SKM-1 (cell line): Measurements from ENCODE around the gene PRDM12.

Source experiments
- DNase-seq: peaks from one replicate; lab custom pipeline; 2025; ENCODE audit not compliant: unreplicated experiment; lab: John Stamatoyannopoulos, UW

Gene PRDM12

GRCh38 chr9:130687615-130688014 lies 23.2 kb downstream of the PRDM12 start:
- DNase-seq: no peak

GRCh38 chr9:130688072-130688471 lies 23.7 kb downstream of the PRDM12 start:
- no peak for DNase-seq

DNA sequence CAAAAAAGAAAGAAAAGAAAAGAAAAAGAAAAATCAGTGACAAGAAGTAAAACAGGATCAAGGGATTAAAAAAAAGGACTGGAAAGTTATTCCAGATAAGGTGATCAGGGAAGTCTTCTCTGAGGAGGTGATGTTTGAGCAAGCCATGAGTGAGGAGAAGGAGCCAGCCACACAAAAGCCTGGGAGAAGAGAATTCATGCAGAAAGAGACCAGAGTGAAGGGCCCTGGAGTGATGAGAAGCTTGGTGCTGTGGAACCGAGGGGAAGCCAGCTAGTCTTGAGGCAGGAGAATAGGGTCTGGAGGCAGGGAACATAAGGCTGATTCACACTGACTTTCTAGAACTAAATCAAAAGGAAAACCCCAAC lies 25.2 kb downstream of the PRDM12 start:
- DNase-seq: no peak

- DNase-seq: no peak
These were observed 25.7 kb downstream of the PRDM12 start for GRCh38 chr9:130689937-130690700.

DNA sequence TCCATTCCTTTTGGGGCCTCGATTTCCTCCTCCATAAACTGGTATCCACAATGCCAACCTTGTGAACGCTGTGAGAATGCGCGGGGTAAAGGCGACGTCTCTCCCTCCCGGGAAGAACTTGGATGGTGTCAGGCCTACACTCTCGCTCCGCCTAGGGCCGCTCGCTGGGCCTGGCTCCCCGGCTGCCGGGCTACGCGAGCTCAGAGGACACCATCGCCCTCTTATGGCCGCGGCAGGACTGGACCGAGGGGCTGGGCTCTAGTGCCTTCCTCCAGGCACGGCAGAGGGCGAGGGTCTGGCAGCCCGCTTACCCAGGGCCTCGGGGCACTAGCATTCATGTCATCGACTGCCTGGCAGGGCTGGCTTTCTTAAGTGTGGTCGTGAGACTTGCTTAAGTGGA lies 27.9 kb downstream of the PRDM12 start:
- DNase-seq: no peak

GRCh38 chr9:130693101-130693425 lies 28.7 kb downstream of the PRDM12 start:
- DNase-seq: no peak

DNA sequence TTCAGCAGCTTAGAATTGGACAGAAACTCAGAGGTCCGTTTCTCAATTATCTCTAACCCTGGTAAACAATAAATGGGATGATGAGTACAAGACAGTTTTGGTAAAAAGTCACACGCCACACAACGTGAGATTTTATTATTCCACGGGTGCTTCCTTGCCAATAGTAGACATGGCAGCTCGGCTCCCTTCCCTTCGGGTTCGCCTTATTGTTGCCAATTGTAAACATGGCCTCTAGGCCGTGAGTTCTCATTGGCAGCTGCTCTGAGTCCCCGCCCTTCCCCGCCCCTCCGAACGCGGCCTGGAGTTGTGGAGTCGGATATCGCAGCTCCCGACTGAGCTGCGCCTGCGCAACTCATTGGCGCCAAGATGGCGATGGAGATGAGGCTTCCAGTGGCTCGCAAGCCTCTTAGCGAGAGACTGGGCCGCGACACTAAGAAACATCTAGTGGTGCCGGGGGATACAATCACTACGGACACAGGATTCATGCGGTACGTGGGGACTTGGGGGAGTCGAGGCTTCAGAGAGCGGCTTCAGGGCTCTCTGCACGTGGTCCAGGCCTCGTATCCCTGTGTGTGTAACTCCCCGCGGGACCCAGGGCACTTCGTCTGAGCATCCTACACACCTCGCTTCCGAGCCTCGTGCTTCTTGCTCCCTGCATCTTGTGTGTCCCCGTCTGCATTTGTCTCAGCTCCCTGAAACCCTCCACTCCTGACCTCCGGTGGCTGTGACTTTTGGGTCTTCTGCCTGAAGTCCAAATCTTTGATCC lies 29.2 kb downstream of the PRDM12 start, which contains the start of gene EXOSC2:
Gene EXOSC2 (plus strand): TSS at position 355 of the 766 bp plus-strand sequence. CDS start 12 bp downstream, at position 367.
- peak; percentile 85 for DNase-seq

DNA sequence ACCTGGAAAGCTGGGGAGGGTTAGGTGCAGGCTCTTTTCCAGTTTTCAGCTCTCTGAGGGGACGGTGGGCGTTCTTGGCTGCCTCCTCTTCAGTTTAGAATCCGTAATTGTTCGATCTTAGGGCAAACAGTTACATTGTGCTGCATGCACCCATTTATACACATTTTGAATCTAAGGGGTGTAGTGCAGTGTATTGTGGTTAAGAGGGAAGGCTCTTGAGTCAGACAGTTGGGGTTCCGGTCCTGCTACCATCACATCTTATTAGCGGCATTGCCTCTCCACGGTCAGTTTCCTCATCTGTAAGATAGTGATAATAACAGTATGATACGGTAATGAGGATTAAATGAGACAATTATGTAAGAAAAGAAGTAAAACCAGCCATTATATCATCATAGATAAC lies 29.8 kb downstream of the PRDM12 start:
- no peak for DNase-seq

- DNase-seq: no peak
These were observed 31.8 kb downstream of the PRDM12 start for GRCh38 chr9:130696139-130696650.

GRCh38 chr9:130696996-130697395 lies 32.6 kb downstream of the PRDM12 start:
- no peak for DNase-seq

DNA sequence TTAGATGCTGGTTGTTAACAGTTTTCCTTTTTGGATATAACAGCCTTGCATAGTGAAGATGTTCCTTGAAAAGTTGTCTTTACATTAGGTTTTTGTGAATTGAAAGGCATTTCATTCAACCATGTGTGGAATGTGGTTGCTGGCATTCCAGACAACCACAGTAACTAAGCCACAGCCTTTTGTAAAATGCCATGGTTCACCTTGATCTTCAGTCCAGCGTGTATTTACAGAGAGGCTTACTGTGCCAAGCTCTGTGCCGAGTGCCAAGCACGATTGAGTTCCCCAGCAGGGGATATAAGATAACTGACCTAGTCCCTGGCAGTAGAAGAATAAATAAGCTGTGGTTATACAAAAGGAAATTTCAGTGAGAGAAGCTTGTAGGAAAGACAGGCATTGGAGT lies 34.1 kb downstream of the PRDM12 start:
- no peak for DNase-seq

DNA sequence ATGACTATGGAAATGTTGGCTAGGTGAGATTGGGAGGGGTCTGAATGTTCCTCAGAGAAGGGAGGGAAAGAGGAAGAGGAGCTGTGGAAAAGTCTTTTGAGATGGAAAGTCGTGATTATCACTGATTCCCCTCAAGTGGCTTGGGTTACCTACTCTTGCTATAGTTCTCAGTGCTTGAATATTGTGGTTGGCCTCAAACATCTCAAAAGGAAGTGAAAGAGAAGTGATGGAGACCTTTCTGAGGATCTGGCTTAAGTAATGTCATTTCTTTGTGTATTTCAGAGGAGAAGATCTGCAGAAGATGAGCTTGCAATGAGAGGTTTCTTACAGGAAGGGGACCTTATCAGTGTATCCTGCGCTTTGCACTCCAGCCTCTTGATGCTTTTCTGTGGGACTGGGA lies 34.7 kb downstream of the PRDM12 start:
- DNase-seq: no peak

- DNase-seq: peak; percentile 14
These were observed 36.9 kb downstream of the PRDM12 start for GRCh38 chr9:130701059-130702022.

DNA sequence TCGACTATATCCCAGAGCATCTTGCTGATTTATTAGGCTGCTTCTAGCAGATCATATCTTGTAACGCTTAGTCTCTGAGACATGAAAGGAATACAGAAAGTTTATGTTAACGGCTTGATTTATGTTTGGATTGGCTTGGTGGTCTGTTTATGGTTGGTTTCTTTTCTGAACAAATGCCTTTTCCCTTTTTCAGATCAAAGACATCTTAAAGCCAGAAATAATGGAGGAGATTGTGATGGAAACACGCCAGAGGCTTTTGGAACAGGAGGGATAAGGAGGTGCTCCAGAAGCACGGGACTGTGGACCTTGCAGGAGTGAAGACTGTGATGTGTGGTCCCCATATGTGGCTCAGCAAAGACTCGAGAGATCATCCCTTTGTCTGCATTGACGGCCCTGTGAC lies 39.1 kb downstream of the PRDM12 start:
- DNase-seq: no peak

- DNase-seq: peak; percentile 36
These were observed 43.0 kb downstream of the PRDM12 start for GRCh38 chr9:130707225-130707976.

DNA sequence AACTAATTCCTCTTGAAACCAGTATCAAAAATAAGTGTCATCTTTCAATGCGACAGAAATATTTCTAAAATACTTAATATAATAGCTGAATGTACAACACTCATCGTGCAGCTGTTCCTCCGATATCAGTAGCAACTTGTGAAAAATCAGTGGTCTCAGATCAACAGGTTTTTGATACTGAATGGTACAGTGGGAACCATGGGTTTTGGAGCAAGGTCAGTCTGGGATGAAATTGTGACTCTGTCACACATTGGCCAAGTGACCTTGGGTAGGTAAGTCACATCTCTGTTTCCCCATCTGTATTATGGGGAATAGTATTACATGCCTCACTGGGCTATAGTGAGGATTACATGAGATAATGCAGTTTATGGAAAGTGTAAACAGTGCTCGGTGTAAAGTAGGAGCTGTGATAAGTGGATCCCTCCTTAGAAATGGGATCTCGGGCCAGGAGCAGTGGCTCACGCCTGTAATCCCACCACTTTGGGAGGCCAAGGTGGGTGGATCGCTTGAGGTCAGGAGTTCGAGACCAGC lies 46.5 kb downstream of the PRDM12 start:
- DNase-seq: no peak

DNA sequence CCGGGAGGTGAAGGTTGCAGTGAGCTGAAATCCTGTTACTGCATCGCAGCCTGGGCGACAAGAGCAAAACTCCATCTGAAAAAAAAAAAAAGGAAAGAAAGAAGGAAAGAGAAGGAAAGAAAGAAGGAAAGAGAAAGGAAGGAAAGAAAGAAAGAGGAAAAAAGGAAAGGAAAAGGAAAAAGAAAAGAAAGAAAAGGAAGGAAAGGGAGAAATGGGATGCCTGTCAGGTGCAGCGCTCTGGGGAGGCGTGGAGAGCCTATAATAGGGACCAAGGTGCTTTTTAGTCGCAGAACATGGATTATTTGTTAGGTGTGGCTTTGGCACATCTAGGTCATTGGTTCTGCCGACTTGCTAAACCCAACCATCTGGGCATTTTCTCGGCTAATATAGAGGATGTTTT lies 47.1 kb downstream of the PRDM12 start:
- no peak for DNase-seq

- DNase-seq: peak; percentile 93
These were observed 48.3 kb downstream of the PRDM12 start for GRCh38 chr9:130712564-130713285.

DNA sequence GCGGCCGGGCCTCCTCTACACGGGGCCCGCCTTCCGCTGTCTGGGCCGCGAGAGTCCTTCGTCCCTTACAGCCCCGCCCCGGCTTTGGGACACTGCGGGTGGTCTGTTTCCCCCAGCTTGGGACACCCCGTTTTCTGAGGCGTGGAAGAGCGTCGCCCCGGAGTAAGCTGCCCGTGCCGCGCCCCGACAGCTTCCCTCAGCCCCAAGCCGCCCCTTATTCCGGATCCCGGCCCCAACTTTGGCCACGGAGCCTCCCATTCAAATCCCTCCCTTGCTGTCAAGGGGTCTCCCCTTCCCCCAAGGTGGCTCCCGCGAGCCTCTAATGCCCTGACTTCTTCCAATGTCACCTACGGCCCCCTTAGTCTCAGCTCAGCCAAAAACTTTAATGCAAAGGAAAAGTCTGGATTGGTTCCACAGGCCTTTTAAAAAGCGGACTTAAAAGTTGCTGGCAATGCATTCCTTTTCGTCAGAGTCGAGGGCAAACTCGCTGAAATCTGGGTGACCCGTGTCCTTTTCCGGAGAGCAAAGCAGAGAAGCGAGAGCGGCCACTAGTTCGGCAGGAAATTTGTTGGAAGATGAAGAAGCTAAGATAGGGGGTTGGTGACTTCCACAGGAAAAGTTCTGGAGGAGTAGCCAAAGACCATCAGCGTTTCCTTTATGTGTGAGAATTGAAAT lies 49.0 kb downstream of the PRDM12 start:
- DNase-seq: no peak
